ENCODE results near the gene MYO6.

Gene MYO6

DNA sequence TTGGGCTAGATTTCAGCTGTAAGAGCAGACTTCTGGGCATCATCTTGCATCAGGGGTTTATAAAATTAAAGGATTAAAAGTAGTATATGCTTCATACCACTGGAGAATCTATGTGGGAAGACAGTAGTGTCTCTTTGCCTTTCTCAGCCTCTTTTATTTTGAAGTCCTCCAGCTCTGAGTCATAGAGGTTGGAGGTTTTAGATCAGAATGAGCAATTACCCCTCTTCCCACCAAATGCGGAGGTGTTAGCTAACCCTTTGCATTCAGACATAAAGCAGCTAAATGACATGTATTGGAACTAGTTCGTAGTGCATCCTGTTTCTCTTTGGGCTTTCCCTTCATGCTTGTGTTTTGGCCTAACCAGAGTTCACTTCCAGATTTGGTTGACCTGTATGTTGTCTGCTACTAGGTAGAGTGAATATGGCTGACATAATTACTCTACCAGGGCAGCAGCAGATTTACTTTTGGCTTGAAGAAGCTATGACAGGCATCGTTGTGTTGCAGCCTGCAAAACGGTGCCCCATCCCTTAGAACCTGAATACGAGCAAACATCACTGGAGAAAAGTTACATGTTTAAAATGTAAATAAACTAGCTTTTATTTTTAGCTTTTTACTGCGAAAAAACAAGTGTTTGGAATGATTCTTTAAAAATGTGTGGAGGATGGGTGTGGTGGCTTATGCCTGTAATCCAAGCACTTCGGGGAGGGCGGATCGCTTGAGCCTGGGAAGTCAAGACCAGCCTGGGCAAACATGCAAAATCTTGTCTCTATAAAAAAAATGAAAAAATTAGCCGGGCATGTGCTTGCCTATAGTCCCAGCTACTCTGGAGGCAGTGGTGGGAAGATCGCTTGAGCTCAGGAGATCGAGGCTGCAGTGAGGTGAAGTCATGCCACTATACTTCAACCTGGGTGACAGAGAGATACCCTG, 82.2 kb downstream of the MYO6 start:
- DNase-seq: no peak

- no peak for DNase-seq
Observed at GRCh38 chr6:75834447-75834846, 85.4 kb downstream of the MYO6 start.

GRCh38 chr6:75842191-75842590, 93.2 kb downstream of the MYO6 start:
- no peak for DNase-seq

DNA sequence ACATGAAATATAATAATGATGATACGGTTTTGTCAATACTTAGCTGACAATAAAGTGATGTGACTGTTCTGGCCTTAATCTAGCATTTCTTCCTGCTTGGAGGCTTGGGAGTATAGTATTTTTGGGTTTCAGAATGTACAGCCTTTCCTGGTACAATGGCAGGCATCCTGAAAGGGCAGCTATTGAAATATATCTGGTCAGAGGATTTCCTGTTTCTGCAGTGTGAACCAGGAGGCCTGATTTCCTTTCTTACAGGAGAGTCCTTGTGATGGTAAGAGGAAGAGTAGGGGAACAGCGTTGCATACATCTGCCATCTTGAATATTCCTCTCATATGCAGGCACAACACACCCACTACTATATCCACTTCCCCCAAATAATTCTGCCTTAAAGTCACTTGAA, 93.7 kb downstream of the MYO6 start:
- DNase-seq: no peak

DNA sequence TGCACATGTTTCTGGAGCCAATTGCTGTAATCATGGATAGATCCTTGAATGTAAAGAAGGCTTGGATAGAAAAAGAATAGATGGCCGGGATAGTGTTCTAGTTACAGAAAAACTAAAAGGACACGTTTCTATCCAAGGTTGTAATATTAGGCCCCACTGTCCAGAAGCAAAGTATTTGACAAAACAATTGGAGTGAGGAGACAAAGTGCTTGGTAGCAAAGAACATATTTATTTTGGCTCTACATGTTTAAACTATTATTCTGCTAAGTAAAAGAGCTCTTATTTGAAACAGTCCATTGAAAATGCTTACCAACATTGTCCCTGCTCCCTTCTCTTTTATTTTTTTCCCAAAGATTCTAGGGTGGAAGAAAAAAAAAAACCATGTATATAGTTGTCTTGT, 94.4 kb downstream of the MYO6 start:
- no peak for DNase-seq

DNA sequence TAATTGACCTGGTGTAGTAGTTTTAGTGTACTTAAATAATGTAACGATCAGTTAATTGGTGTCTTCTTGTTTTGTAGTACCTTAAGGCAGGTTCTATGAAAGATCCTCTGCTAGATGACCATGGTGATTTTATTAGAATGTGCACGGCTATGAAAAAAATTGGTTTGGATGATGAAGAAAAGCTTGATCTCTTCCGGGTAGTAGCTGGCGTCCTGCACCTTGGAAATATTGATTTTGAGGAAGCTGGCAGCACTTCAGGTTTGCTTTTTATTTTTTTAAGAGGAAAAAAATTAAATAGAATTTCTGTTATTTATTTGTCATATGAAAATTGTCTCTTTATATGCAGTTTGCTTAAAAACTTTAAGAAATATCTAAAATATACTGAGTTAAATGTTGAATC, 99.2 kb downstream of the MYO6 start:
- no peak for DNase-seq

GRCh38 chr6:75849329-75850025, 100.4 kb downstream of the MYO6 start:
- no peak for DNase-seq

GRCh38 chr6:75850026-75850833, 101.2 kb downstream of the MYO6 start:
- no peak for DNase-seq

DNA sequence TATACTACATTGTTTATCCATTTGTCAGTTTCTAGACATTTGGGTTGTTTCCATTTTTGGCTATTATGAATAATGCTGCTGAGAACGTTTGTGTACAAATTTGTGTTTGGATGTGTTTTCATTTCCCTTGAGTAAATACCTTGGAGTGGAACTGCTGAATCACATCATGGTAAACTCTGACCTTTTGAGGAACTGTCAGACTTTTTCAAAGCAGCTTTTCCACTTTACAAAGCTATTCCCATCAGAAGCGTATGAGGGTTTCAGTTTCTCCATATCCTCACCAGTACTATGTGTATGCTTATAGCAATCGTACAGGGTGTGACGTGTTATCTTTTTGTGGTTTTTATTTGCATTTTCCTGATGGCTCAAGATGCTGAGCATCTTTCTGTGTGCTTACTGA, 103.7 kb downstream of the MYO6 start:
- no peak for DNase-seq

- DNase-seq: no peak
Observed at GRCh38 chr6:75853806-75854205, 104.8 kb downstream of the MYO6 start.

DNA sequence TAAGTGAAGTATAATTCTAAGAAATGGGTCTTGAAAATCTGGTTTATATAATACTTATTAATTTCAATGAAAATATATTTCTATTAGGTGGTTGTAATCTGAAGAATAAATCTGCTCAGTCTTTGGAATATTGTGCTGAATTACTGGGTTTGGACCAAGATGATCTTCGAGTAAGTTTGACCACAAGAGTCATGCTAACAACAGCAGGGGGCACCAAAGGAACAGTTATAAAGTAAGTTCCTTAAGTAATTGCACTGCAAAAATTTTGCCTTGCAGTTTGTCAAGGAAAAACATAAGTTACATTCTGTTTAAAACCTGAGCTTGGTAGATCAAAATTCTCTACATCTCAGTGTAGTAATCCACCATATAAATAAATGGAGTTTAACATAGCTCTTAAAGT, 106.0 kb downstream of the MYO6 start:
- DNase-seq: no peak

DNA sequence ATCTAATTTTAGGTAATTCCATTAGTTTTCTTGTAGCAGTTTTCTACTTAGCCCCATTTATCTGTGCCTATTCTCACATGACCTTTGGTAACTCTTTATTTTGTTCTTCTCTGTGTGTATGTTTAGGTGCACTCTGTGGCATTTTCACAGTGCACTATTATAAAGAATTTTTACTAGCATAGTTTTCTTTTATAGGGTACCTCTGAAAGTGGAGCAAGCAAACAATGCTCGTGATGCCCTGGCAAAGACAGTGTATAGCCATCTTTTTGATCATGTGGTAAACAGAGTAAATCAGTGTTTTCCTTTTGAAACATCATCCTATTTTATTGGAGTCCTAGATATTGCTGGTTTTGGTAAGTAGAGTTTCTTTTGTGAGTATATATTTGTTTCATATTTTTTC, 107.9 kb downstream of the MYO6 start:
- no peak for DNase-seq

GRCh38 chr6:75863001-75863400, 114.0 kb downstream of the MYO6 start:
- no peak for DNase-seq

- DNase-seq: no peak
Observed at GRCh38 chr6:75863784-75864183, 114.7 kb downstream of the MYO6 start.

- no peak for DNase-seq
Observed at GRCh38 chr6:75864446-75864845, 115.4 kb downstream of the MYO6 start.

- no peak for DNase-seq
Observed at GRCh38 chr6:75870389-75870788, 121.3 kb downstream of the MYO6 start.

DNA sequence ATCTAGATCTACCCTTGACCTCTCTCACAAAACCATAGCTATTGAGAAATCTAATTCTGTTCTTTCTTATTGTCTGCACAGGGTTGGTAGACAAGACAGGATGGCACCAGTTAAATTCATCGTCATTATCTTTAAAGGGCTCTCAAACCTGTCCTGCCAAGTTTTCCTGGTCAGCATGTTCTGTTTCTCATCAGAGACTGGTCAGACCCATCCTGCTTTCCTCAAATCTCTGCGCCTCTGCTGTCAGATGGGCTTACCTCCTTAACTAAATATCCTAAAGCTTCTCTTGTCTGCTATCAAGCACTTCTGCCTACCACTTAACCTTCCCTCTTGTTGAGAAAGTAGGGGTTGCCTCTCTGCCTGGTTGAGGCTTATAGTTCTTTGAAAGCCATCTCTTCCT, 125.2 kb downstream of the MYO6 start:
- no peak for DNase-seq

DNA sequence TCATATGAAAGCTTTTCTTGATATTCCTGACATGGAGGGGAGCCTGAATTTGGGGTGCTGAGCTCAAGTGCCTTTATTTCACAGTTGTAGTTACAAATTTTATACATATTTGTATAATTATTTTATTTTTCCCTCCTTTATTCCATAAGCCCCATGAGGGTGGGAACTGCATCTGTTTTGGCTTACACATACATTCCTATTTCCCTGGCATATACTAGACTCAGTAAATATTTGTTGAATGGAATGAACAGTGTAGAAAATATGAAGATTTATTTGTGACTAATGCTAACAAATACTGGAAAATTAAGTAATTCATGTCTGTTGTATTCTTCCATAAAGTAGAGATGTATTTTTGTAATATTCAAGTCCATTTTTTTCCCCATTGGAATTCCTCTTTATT, 127.1 kb downstream of the MYO6 start:
- DNase-seq: no peak

GRCh38 chr6:75880305-75880704, 131.3 kb downstream of the MYO6 start:
- no peak for DNase-seq

GRCh38 chr6:75882734-75883133, 133.7 kb downstream of the MYO6 start:
- no peak for DNase-seq

DNA sequence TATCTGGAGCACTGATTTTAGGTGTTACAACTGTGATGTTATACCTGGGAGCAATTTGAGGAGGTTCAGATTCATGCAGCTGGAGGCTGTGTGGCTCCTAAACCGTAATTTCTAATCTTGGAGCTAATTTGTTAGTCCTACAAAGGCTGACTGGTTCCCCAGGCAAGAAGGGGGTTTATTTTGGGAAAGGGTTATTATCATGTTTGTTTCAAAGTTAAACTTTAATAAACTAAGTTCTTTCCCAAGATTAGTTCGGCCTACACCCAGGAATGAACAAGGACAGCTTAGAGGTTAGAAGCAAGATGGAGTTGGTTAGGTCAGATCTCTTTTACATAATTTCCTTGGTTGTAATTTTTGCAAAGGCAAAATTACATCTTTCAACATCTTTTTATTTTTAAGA, 135.8 kb downstream of the MYO6 start:
- no peak for DNase-seq

GRCh38 chr6:75892384-75892783, 143.3 kb downstream of the MYO6 start:
- DNase-seq: no peak

GRCh38 chr6:75893058-75893775, 144.2 kb downstream of the MYO6 start:
- DNase-seq: peak; percentile 40
